ENCODE data around the gene ADAMTS16. TPM values are rescaled to one million over a fixed set of nuclear protein-coding genes. Genes with fewer than 3 reads are reported as not detected.

Gene ADAMTS16
- total RNA-seq, 3 donors from 2014 or later: 0.10 to 0.35 (median 0.26) TPM

- no peak overlapping the region for H3K4me3 ChIP-seq
- H3K36me3 ChIP-seq (ENCODE audit: low read depth): no peaks in the 10 kb centered on the region
- TF ChIP-seq CTCF (IDR thresholded peaks at IDR 0.05): no peak
- ATAC-seq (no peak), DNase-seq (no peak)
- H3K9me3 ChIP-seq: peaks cover 3% of the 10 kb centered on the region
- H3K4me1 ChIP-seq (ENCODE audit: low read depth): no peaks in the 10 kb centered on the region
- intact Hi-C loops (cut with DNase I, micrococcal nuclease): no loop called here
These were observed 80.9 kb downstream of the ADAMTS16 start for GRCh38 chr5:5220901-5221631.

- no peaks in the 10 kb centered on the region for H3K4me1 ChIP-seq (ENCODE audit: low read depth)
- no peak for DNase-seq
- peaks cover 3% of the 10 kb centered on the region for H3K9me3 ChIP-seq
- no peaks in the 10 kb centered on the region for H3K36me3 ChIP-seq (ENCODE audit: low read depth)
- no peak for ATAC-seq
- no peak overlapping the region for H3K4me3 ChIP-seq
- intact Hi-C loops (cut with DNase I, micrococcal nuclease): no loop called here
- no peak for TF ChIP-seq CTCF (IDR thresholded peaks at IDR 0.05)
These were observed 81.6 kb downstream of the ADAMTS16 start for GRCh38 chr5:5221724-5222123.

GRCh38 chr5:5231576-5231975 lies 91.4 kb downstream of the ADAMTS16 start:
- intact Hi-C loops (cut with DNase I, micrococcal nuclease): no loop called here
- Histone ChIP-seq H3K36me3 (ENCODE audit: low read depth) (no peaks in the 10 kb centered on the region), H3K9me3 (no peaks in the 10 kb centered on the region), H3K4me3 (no peak overlapping the region), H3K4me1 (ENCODE audit: low read depth) (no peaks in the 10 kb centered on the region)
- TF ChIP-seq CTCF (IDR thresholded peaks at IDR 0.05): no peak
- ATAC-seq (no peak), DNase-seq (no peak)

- intact Hi-C loops (cut with DNase I, micrococcal nuclease): no loop called here
- Histone ChIP-seq H3K9me3 (no peaks in the 10 kb centered on the region), H3K36me3 (ENCODE audit: low read depth) (no peaks in the 10 kb centered on the region), H3K4me1 (ENCODE audit: low read depth) (no peaks in the 10 kb centered on the region), H3K4me3 (no peak overlapping the region)
- DNase-seq (no peak), ATAC-seq (no peak)
- no peak for TF ChIP-seq CTCF (IDR thresholded peaks at IDR 0.05)
These were observed 94.8 kb downstream of the ADAMTS16 start for GRCh38 chr5:5234912-5235311.

GRCh38 chr5:5235685-5236084 lies 95.6 kb downstream of the ADAMTS16 start:
- no peak for TF ChIP-seq CTCF (IDR thresholded peaks at IDR 0.05)

More at GRCh38 chr5:5235685-5236084, 95.6 kb downstream of the ADAMTS16 start:
- DNase-seq: no peak
- Histone ChIP-seq H3K4me3 (no peak overlapping the region), H3K4me1 (ENCODE audit: low read depth) (no peaks in the 10 kb centered on the region), H3K36me3 (ENCODE audit: low read depth) (no peaks in the 10 kb centered on the region), H3K9me3 (no peaks in the 10 kb centered on the region)
- no peak for ATAC-seq
- intact Hi-C loops (cut with DNase I, micrococcal nuclease): no loop called here
